ENCODE results near the gene A3GALT2. TPM values are rescaled to one million over a fixed set of nuclear protein-coding genes. Genes with fewer than 3 reads are reported as not detected.

The A3GALT2 gene
- total RNA-seq, 1 donor from 2014 or later = not detected

DNA sequence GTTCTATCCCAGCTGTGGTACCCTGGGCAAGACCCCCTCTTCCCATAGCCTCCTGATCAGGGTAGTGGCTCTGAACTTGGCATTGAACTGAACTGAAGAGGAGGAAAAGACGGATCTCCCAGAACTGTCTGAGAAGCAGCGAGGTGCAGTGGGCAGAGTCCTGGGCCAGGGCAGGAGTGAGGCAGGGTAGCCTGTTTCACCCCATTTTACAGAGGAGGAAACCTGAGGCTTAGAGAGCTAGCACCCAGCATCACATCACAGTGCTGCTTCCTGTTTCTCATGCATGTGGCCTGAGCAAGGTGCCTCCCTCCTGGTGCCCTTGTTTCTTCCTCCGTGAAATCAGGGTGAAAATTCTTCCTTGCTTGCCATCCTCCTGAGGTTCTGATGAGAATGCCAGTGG, 47.5 kb downstream of the A3GALT2 start:
- Mint-ChIP-seq H3K36me3 (ENCODE audit: low read depth) (peaks cover 5% of the 10 kb centered on the region), H3K9me3 (no peaks in the 10 kb centered on the region), H3K4me1 (ENCODE audit: low read depth) (peaks cover 13% of the 10 kb centered on the region), H3K27me3 (ENCODE audit: low read depth) (no peaks in the 10 kb centered on the region), H3K27ac (peak overlapping the region; percentile 50), H3K4me3 (ENCODE audit: low read depth) (no peak overlapping the region)
- DNase-seq (ENCODE audit: low spot score) = no peak
- intact Hi-C loops (cut with micrococcal nuclease) = no loop called here

DNA sequence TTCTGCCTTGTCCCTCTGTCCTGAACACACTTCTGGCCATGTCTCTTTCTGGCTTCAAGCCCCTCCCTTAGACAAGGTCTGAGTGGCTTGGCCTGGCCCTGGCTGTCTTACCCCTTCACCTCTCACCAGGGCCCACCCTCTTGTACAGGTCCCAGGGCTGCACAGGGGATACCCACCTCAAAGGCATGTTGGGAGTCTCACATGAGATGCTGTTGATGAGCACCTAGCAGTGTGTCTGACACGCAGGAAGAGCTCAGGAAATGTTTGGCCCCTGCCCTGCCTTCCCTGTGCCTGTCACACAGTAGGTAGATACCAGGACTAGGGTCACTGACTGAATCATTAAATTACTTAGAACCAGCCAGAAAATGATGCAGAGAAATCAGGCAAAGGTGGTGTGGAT, 48.0 kb downstream of the A3GALT2 start:
- no peak for DNase-seq (ENCODE audit: low spot score)
- Mint-ChIP-seq H3K4me3 (ENCODE audit: low read depth) (no peak overlapping the region), H3K27me3 (ENCODE audit: low read depth) (no peaks in the 10 kb centered on the region), H3K27ac (peak overlapping the region; percentile 36), H3K36me3 (ENCODE audit: low read depth) (peaks cover 5% of the 10 kb centered on the region), H3K4me1 (ENCODE audit: low read depth) (peaks cover 13% of the 10 kb centered on the region), H3K9me3 (no peaks in the 10 kb centered on the region)
- intact Hi-C loops (cut with micrococcal nuclease) = no loop called here

DNA sequence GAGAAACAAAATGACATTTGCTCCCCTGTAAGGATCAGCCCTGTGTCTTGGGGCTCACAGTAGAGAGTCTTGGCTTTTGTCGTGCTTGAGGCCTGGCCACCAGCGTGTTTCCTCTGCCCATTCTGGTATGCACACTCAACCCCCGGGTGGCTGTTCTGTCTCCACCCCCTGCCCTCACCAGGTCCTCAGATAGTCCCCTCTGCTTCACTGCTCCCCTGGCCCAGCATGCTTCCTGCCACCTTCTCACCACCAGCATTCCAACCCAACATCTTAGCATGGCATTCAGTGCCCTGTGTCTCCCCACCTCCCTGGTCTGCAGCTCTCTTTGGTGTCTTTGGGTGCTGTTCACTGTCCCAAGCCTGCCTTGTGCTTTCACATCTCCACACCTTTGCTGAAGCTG, 48.4 kb downstream of the A3GALT2 start:
- H3K4me3 Mint-ChIP-seq (ENCODE audit: low read depth) = no peak overlapping the region
- H3K4me1 Mint-ChIP-seq (ENCODE audit: low read depth) = peaks cover 16% of the 10 kb centered on the region
- peak overlapping the region; percentile 36 for H3K27ac Mint-ChIP-seq

DNA sequence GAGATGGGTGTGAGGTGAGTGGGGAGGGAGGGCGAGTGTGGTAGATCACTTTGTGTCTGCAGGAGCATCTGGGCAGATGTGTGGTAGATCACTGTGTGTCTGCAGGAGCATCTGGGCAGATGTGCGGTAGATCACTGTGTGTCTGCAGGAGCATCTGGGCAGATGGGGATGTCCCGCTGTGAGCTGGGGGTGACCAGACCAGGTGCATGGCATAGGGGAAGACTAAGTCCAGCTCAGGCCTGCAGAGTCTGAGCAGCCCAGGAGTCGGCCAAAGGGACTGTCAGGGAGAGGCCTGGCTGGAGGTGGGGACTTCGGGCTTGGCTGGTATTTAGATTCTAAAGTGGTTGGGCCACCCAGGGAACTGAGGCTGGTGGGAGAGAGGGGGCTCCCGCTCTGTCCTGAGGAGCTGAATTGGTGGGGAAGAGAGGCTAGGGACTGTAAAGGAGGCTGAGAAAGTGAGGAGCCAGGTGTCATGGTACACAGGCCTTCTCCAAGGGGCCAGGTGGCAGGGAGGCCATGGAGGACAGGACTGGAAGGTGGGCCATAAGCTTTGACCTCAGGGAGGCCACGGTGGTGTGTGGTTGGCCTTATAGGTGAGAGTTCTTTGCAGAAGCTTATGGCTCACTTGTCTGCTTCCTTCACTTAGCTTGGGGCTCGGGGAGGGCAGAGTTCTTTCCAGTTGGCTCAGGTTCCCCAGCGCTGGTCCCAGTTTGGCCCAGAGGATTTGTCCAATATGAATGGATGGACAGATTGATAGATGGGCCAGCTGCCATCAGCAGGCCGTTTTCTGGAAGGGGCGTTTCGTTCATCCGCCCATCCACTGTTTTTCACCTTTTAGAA, 49.0 kb downstream of the A3GALT2 start:
- intact Hi-C loops (cut with micrococcal nuclease) = no loop called here
- H3K27ac Mint-ChIP-seq = peak overlapping the region; percentile 14

More for the DNA sequence above, 48.4 kb downstream of the A3GALT2 start:
- H3K27me3 Mint-ChIP-seq (ENCODE audit: low read depth) = no peaks in the 10 kb centered on the region
- H3K36me3 Mint-ChIP-seq (ENCODE audit: low read depth) = peaks cover 5% of the 10 kb centered on the region
- intact Hi-C loops (cut with micrococcal nuclease) = no loop called here
- DNase-seq (ENCODE audit: low spot score) = no peak
- no peaks in the 10 kb centered on the region for H3K9me3 Mint-ChIP-seq

DNA sequence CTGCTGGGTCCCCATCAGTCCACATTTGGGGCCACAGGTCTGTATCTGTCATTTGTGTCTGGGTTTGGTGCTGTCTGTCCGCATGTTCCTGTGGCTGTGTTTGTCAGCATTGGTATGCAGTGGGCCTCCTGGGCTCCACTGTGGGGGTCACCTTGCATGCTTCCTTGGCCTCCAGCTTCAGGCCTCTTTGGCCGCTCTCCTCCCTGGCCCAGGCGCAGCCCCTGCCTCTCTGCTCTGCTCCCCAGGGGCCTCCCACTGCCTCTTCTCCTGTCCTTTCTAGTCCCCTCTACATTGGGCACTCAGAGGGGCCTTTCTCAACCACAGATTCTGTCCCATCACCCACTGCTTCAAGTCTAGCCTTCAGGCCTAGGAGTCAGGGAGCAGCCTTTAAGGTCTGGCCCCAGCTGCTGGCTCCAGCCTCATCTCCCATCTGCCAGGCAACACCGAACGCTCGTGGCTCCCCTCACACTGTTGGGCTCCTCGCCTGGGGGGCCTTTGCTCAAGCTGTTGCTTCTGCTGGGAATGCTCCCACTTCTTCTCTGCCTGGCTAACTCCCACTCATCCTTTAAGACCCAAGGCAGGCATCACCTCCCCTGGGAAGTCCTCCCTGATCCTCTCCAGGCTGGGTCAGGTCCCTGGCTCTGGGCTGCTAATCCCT, 50.0 kb downstream of the A3GALT2 start:
- H3K4me1 Mint-ChIP-seq (ENCODE audit: low read depth) = peaks cover 18% of the 10 kb centered on the region
- DNase-seq (ENCODE audit: low spot score) = no peak
- H3K36me3 Mint-ChIP-seq (ENCODE audit: low read depth) = peaks cover 5% of the 10 kb centered on the region
- no peak overlapping the region for H3K4me3 Mint-ChIP-seq (ENCODE audit: low read depth)
- no peaks in the 10 kb centered on the region for H3K9me3 Mint-ChIP-seq
- H3K27ac Mint-ChIP-seq = no peak overlapping the region
- intact Hi-C loops (cut with micrococcal nuclease) = no loop called here
- H3K27me3 Mint-ChIP-seq (ENCODE audit: low read depth) = no peaks in the 10 kb centered on the region

More for the DNA sequence above, 49.0 kb downstream of the A3GALT2 start:
- H3K9me3 Mint-ChIP-seq = no peaks in the 10 kb centered on the region
- H3K27me3 Mint-ChIP-seq (ENCODE audit: low read depth) = no peaks in the 10 kb centered on the region
- no peak for DNase-seq (ENCODE audit: low spot score)
- H3K4me3 Mint-ChIP-seq (ENCODE audit: low read depth) = no peak overlapping the region
- H3K4me1 Mint-ChIP-seq (ENCODE audit: low read depth) = peaks cover 18% of the 10 kb centered on the region
- peaks cover 5% of the 10 kb centered on the region for H3K36me3 Mint-ChIP-seq (ENCODE audit: low read depth)

DNA sequence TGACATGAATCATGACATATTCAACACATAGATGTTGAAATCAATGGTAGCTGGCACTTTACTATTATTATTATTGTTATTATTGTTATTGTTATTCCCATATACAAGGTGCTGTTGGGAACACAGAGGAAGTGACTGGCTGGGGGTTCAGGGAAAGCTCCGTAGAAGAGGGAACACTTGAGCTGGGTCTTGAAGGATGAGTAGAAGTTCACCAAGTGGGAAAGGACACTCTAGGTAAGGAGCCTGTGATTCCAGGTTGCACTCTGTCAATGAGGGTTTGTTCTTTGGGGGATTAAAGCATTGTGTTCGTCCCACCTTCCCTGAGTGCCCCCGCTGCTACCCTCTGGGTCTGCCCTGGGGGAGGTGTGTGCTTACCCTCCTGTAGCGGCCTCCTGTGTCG, 50.5 kb downstream of the A3GALT2 start:
- H3K4me1 Mint-ChIP-seq (ENCODE audit: low read depth) = peaks cover 18% of the 10 kb centered on the region
- no peaks in the 10 kb centered on the region for H3K9me3 Mint-ChIP-seq
- H3K27me3 Mint-ChIP-seq (ENCODE audit: low read depth) = no peaks in the 10 kb centered on the region
- H3K4me3 Mint-ChIP-seq (ENCODE audit: low read depth) = no peak overlapping the region
- no peak overlapping the region for H3K27ac Mint-ChIP-seq
- no peak for DNase-seq (ENCODE audit: low spot score)
- peaks cover 5% of the 10 kb centered on the region for H3K36me3 Mint-ChIP-seq (ENCODE audit: low read depth)
- intact Hi-C loops (cut with micrococcal nuclease) = no loop called here

DNA sequence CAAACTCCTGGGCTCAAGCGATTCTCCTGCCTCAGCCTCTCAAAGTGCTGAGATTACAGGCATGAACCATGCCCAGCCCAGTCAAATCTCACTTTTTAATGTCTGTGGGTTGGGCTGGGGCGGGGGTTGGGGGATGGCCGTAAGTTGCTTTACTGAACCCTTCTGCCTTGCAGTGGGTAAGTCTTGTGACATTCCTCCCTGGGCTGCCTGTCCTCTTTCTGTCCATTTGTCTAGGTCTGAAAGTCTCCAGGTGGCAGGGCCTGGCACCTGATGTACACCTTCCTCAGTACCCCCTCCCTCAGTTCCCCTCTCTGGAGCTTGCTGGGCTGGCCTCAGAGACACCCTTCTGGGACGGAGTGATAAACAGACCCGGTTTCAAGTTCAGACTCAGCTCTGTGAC, 51.3 kb downstream of the A3GALT2 start:
- H3K9me3 Mint-ChIP-seq = no peaks in the 10 kb centered on the region
- intact Hi-C loops (cut with micrococcal nuclease) = no loop called here
- H3K27me3 Mint-ChIP-seq (ENCODE audit: low read depth) = no peaks in the 10 kb centered on the region
- H3K4me3 Mint-ChIP-seq (ENCODE audit: low read depth) = no peak overlapping the region
- H3K27ac Mint-ChIP-seq = no peak overlapping the region
- peaks cover 5% of the 10 kb centered on the region for H3K36me3 Mint-ChIP-seq (ENCODE audit: low read depth)
- no peak for DNase-seq (ENCODE audit: low spot score)
- peaks cover 18% of the 10 kb centered on the region for H3K4me1 Mint-ChIP-seq (ENCODE audit: low read depth)

DNA sequence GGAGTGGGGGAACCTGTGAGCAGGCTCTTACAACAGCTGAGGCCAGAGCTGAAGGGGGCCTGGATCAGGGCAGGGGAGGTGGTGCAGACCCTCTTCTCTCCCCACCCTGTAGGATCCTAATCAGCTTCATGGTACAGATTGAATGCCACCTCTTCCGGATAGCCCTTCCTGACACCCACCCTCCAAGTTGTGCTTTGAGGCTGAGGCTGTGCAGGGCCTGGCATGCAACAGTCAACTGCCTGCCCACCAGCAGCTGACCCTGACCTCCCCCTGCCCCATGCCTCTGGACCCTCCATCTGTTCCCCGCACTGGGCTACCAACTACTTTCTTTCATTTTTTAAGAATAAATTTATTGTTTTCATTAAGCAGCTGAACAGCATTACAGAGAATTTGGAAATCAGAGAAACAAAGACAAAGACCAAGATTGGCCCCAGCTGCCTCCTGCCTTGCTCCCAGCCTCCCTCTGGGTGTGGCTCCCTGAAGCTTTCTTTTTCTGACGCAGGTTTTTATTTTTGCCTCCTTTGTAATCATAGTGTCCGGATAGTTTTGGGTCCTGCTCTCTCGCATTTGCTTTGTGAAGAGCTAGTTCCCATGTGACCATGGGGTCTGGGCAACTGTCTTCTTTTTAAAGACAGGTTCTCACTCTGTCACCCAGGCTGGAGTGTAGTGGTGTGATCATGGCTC, 51.8 kb downstream of the A3GALT2 start:
- Mint-ChIP-seq H3K36me3 (ENCODE audit: low read depth) (peaks cover 5% of the 10 kb centered on the region), H3K4me1 (ENCODE audit: low read depth) (peaks cover 18% of the 10 kb centered on the region), H3K27ac (no peak overlapping the region), H3K9me3 (no peaks in the 10 kb centered on the region), H3K27me3 (ENCODE audit: low read depth) (no peaks in the 10 kb centered on the region), H3K4me3 (ENCODE audit: low read depth) (no peak overlapping the region)
- intact Hi-C loops (cut with micrococcal nuclease) = no loop called here
- DNase-seq (ENCODE audit: low spot score) = no peak

DNA sequence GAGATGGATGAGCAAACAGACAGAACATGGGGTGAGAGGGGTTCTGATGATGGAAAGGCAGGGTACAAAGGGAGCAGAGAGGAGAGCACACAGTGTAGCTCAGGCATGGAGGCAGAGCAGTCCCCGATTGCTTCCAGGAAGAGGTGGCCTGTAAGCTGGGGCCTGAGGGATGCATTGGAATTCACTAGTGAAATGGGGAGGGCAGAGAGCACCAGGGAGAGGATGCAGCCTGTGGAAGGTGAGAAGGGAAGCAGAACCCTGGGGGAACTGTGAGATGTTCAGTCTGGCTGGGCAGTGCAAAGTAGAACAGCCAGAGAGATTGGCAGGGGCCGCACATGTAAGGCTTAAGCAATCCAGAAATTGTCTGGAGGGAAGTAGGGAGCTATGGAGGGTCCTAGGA, 52.4 kb downstream of the A3GALT2 start:
- H3K4me3 Mint-ChIP-seq (ENCODE audit: low read depth) = no peak overlapping the region
- intact Hi-C loops (cut with micrococcal nuclease) = no loop called here
- H3K36me3 Mint-ChIP-seq (ENCODE audit: low read depth) = peaks cover 5% of the 10 kb centered on the region
- DNase-seq (ENCODE audit: low spot score) = no peak
- no peaks in the 10 kb centered on the region for H3K27me3 Mint-ChIP-seq (ENCODE audit: low read depth)
- H3K4me1 Mint-ChIP-seq (ENCODE audit: low read depth) = peaks cover 15% of the 10 kb centered on the region
- H3K9me3 Mint-ChIP-seq = no peaks in the 10 kb centered on the region
- H3K27ac Mint-ChIP-seq = no peak overlapping the region

DNA sequence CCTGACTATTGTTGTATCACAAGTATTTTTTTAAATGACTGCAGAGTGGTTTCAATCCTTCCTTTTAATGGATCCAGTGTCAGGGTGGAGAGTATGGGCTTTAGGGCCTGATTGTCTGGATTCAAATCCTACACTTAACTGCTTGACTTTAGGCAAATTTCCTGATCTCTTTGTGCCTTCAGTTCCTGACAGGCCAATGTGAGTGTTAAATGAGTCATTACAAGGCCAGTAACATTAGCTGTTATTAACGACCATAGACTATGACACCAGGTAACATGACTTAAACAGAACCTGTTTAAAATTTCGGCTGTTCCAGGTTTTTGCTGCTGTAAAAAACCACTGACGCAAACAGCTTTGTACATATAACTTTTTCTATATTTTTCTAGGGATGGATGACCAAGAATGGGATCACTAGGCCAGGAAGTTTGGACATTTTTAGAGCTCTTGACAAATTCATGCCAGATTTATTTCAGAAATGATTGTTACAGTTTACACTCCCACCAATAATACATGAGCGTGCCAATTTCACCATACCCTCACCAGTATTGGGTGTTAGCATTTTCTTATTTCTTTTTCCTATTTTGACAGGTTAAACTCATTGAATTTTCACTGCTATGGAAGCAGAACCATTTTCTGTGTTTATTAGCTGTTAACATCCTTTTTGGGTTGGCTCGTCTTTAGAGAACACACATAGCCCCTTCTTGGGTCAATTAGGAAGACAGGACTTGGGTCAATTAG, 53.3 kb downstream of the A3GALT2 start:
- Mint-ChIP-seq H3K4me3 (ENCODE audit: low read depth) (no peak overlapping the region), H3K9me3 (no peaks in the 10 kb centered on the region), H3K27ac (no peak overlapping the region), H3K36me3 (ENCODE audit: low read depth) (peaks cover 5% of the 10 kb centered on the region), H3K27me3 (ENCODE audit: low read depth) (no peaks in the 10 kb centered on the region), H3K4me1 (ENCODE audit: low read depth) (peaks cover 7% of the 10 kb centered on the region)
- no peak for DNase-seq (ENCODE audit: low spot score)
- intact Hi-C loops (cut with micrococcal nuclease) = no loop called here

DNA sequence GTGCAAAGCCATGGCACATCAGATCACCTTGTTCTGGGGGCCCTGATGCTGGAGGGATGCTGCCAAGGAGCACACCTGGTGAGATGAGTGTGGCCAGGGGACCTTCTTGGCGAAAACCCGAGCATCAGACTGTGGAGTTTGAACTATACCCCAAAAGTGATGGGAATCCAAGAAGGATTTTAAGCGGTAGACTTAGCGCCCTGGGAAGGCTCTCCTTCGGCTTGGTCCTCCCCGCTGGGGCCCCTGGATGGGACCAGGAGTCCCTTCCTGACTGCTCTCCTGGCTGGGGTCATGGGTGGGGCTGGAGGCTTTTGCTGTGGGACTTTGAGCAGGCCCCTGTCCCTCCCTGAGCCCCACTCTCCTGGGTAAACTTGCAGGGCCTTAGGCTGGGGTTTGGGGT, 54.1 kb downstream of the A3GALT2 start:
- DNase-seq (ENCODE audit: low spot score) = no peak
- no peak overlapping the region for H3K4me3 Mint-ChIP-seq (ENCODE audit: low read depth)
- H3K4me1 Mint-ChIP-seq (ENCODE audit: low read depth) = peaks cover 4% of the 10 kb centered on the region
- H3K9me3 Mint-ChIP-seq = no peaks in the 10 kb centered on the region
- intact Hi-C loops (cut with micrococcal nuclease) = no loop called here
- H3K36me3 Mint-ChIP-seq (ENCODE audit: low read depth) = peaks cover 5% of the 10 kb centered on the region
- H3K27ac Mint-ChIP-seq = no peak overlapping the region
- H3K27me3 Mint-ChIP-seq (ENCODE audit: low read depth) = no peaks in the 10 kb centered on the region

DNA sequence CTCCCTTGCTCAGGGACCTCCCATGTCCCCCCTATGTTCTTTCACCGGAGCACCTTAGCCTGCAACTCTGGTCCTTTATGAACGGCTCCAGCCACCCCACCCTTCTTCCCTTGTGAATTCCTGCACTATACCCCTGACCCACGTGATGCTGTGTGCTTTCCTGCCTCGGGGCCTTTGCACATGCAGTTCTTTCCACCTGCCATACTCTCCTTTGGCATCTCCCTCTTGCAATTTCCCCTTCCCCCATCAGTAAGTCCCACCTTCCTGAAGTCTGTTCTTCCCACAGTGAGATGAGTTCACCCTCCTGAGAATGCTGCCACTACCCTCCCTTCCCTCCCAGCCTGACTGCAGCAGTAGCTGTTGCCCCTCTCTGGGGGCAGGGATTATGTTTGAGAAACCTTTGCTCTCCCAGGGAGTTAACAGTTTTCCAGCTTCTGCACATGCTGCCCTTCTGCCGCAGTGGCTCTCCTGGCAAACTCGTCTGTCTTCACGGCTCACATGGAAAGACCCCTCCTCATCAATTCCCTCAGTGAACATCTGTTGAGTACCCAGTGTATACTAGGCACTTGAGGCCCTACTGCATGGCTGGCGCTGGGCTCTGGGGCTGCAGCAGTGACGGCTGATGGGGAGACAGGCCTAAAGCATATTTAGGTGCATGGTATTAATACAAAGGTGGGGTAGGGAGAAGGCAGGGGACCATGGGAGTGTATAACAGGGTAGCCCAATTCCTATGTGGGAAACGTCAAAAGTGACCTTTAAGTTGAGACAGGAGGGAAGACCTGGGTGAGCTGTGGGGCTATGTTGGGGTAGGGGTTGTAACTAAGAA, 54.9 kb downstream of the A3GALT2 start:
- H3K4me3 Mint-ChIP-seq (ENCODE audit: low read depth) = no peak overlapping the region
- peaks cover 5% of the 10 kb centered on the region for H3K36me3 Mint-ChIP-seq (ENCODE audit: low read depth)
- peaks cover 4% of the 10 kb centered on the region for H3K4me1 Mint-ChIP-seq (ENCODE audit: low read depth)
- H3K27ac Mint-ChIP-seq = no peak overlapping the region
- DNase-seq (ENCODE audit: low spot score) = no peak
- no peaks in the 10 kb centered on the region for H3K27me3 Mint-ChIP-seq (ENCODE audit: low read depth)
- no peaks in the 10 kb centered on the region for H3K9me3 Mint-ChIP-seq
- intact Hi-C loops (cut with micrococcal nuclease) = no loop called here
